ENCODE data around the gene PLBD2. TPM values are rescaled to one million over a fixed set of nuclear protein-coding genes. Genes with fewer than 3 reads are reported as not detected.
A peak's percentile ranks its signal among the peaks of the same experiment; 100 is the strongest.
"Not testable (repeated sequence)": the region's sequence is repeated elsewhere in the genome, so short reads cannot be mapped to it uniquely, and the experiment has no call there.

Gene PLBD2
- total RNA-seq, 1 donor from 2014 or later = 62.9 TPM

DNA sequence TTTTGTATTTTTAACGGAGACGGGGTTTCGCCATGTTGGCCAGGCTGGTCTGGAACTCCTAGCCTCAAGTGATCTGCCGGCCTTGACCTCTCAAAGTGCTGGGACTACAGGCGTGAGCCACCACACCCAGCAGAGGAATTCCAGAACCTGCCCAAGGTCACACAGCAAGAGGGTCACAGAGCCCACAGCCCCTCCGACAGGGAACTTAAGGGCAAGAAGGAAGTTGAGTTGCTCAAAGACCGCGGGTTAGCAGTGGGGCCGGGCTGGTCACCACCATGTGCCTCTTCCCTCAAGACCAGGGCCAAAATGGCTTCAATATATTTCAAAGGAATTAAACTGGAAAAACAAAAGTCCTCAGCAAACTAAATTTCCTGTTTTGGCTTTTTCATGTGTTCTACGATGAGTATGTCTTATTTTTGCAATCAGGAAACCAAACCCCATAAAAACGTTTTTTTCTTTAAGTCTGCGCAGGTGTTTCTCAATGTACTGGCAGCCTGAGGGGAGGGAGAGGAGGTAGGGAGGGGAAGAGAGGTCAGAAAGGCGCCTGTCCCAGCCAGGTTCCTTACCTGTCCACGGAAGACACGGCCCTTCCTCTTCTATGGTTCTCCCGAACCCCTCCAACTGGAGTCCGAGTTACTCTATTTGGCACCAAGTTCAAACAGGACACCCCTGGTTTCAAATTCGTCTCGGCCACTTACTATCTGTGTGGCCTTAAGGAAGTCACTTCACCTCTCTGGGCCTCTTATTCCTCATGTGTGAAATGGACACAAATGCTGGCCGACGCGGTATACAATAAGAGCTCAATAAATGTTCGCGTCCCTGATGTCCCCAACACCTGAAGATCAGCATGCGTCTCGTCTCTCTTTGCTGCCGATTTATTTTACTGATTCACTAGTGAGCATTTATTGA, 24.3 kb upstream of the PLBD2 start:
- DNase-seq (ENCODE audit: low spot score) = no peak

DNA sequence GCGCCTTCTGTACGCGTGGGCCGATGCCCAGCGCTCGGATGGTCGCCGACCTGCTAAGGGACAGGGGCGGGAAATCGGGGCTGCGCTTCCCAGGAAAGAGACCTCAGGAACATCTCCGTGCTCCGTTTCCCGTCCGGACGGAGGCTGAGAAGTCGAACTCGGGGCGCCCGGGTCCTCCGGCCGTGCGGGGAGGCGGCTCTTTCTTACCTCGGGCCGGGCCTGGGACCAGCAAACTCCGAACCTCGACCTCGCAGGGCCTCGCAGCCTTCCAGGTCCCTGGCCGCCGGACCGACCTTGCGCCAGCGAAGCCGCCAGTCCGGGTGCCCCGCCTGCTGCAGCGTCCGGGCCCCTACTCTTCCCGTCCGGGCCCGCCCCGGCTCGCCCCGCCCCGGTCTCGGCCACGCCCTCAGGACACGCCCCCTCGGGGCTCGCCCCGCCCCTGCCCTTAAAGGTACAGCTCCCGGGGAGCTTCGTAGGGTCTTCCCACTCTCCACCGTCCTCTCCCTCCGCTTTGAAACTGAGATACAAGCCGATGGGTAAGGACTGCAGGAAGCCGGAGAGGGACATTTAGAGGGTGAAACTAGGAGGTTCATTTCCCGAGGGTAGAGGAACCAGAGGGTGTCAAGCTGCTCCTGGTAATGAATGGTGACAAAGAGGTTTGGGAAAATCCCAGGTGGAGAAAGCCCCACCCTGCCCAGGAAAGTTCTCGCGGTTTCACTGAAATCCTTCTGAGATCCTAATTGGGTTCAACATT, 23.4 kb upstream of the PLBD2 start, which contains the start of gene SLC8B1:
Gene SLC8B1 (minus strand): TSS at position 324 of the 754 bp plus-strand sequence. CDS start 2,231 bp downstream, outside the sequence.
- peak; percentile 97 for DNase-seq (ENCODE audit: low spot score)

DNA sequence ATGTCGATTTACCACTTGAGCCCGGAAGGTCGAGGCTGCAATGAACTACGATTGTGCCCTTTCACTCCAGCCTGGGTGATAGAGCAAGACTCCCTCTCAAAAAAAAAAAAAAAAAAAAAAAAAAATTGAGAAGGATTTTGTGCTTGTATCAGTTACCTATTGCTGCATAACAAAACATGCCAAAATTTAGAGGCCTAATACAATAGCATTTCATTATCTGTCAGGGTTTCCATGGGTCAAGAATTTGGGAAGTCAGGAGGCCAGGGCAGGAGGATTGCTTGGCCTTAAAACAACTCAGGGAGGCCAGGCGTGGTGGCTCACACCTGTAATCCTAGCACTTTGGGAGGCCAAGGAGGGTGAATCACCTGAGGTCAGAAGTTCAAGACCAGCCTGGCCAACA, 18.8 kb upstream of the PLBD2 start:
- no peak for DNase-seq (ENCODE audit: low spot score)

DNA sequence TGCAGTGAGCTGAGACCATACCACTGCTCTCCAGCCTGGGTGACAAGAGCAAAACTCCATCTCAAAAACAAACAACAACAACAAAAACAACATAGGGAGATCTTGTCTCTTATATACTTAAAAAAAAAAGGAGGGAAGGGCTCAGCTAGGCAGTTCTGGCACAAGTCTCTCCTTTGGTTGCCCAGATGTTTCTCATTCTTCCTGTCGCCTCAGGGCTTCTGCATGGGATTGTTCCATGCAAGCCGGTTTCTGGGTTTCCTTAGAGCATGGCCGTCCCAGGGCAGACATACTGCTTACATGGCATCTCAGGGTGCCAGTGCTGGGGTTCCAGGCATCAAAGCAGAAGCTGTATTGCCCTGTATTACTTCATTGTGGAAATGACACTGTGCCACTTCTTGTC, 18.3 kb upstream of the PLBD2 start:
- DNase-seq (ENCODE audit: low spot score) = no peak

DNA sequence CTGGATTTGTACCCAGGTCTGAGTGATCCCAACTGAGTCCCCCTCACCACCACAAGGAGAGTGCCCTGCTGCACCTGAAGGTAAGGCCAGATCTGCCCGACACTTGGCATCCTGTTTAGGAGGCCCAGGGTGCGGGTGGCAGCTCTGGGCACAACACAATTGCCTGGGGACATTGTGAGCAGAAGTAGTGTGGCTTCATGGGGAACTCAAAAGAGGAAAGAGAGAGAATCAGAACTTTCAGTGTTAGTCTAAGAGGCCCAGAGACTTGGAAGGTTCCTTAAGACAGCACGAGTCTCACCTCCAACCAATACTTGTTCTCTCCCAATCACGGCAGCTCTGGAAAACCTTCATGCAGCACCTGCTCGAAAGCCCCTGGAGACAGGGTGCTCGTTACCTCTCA, 16.9 kb upstream of the PLBD2 start:
- DNase-seq (ENCODE audit: low spot score) = no peak

DNA sequence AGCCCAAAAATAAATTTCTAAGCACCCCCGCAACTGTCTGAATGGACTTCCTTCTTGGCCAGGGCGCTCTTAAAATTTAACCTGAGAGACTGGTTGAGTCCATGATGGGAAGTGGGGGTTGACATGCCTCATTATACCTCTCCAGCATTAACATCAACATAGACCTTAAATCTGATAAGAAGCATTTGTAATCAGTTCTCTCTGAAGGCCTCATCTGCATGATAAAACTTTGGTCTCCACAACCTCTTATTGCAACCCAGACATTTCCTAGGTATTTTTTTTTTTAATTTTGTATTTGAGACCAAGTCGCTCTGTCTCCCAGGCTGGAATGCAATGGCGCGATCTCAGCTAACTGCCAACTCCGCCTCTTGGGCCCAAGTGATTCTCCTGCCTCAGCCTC, 13.1 kb upstream of the PLBD2 start:
- DNase-seq (ENCODE audit: low spot score) = no peak

DNA sequence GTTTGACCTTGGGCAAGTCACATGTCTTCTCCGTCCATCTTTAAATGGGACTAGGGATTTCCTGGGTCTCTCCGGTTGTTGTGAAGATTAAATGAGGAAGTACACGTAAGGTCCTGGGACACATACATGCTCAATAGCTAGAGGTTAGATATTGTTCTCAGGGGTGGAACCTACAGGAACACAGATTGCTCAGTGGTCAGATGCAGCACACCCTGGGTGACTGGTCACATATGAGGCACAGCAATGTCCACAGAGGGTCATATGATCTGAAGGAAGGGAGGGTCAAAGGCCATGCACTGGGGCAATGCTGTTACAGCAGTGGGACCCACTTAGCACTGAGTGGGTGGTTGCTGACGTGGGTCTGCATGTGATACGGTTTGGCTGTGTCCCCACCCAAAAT, 12.0 kb upstream of the PLBD2 start:
- DNase-seq (ENCODE audit: low spot score) = no peak

DNA sequence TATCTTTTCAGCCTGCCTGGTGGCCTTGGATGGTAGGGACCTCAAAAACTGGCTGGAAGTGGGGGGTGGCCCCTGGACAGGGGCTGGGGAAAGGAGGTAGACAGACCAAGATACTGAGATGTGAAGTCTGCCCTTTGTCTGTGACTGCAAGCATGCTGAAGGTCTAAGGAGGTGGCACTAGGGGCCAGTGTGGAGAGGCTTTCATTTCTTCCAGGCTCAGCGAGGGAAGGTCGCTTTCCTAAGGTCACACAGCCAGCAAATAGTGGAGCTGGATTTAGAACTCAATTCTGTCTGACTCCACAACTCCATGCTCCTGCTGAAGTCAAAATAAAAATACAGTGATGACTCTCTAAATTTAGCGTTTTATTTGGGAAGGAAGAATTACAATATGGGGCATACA, 11.3 kb upstream of the PLBD2 start:
- DNase-seq (ENCODE audit: low spot score) = no peak

DNA sequence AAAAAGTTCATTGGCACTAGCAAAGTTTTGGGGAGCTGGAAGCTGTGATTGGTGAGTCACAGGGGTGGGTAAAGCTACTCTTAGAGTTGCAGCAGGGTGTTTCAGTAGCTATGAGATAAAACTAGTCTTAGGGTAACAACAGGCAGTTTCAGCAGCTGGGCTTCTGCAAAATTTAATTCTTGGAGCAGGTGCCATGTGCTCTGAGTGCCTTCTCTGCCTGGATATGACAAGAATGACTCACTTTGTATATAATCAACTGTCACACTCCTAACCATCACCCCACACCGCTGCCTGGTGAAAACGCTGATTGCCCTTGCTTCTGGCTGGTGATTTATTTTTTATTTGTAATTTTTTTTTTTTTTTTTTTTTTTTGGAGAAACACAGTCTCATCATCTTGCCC, 10.5 kb upstream of the PLBD2 start:
- DNase-seq (ENCODE audit: low spot score) = no peak

DNA sequence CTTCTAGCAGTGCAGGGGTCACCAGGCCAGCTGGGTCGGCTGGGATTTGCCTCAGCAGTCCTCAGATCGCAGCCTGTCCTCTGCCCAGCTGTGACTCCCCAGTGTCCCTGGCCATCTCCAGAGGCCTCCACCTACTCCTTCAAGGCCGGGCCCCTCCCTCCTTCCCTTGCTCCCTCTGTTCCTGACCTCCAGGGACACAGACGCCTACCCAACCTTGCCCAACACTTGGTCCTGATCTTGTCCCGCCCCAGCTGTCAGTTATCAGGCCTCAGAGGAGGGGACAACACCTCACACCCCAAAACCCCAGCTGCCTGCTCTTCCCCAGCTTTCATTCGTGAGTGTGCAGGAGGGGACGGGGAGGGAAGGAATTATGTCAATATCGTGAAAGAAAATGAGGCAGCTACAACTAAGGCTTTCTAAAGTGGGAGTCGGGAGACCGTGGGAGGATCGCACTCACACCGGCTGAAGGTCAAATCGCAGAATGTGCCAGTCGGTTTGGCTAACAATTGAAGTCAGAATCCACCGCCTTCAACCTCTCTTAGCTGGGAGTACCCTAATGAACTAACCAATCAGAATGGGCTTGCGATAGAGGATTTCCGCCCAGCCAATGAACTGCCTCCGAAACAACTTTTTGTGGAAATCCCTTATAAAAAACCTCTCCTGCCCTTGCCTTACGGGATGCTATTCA, 9.4 kb upstream of the PLBD2 start:
- DNase-seq (ENCODE audit: low spot score) = no peak

DNA sequence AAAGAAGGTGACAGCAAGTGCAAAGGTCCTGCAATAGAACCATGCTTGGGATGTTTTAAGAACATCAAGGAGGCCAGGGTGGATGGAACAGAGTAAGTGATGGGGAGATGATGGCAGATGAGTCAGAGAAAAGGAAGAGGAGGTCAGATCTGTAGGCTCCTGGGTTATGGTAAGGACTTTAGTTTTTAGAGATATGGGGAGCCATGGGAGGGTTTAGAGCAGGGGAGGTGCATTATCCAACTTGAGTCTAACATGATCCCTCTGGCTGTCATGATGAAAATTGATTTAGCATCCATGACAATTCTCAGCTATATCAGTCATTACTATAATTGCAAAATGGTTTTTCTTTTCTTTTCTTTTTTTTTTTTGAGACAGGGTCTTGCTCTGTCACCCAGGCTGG, 7.3 kb upstream of the PLBD2 start:
- DNase-seq (ENCODE audit: low spot score) = no peak

DNA sequence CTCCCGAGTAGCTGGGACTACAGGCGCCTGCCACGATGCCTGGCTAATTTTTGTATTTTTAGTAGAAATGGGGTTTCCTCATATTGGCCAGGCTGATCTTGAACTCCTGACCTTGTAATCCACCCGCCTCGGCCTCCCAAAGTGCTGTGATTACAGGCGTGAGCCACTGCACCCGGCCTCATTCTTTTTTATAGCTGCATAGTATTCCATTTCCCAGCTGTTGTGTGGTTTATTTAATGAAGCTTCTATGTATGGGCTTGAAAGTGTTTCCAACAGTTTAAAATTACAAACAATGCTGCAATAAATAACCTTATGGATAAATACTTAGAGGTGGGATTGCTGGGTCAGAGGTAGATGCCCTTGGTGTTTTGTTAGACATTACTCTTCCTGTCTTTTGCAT, 4.2 kb upstream of the PLBD2 start:
- not testable (repeated sequence) for DNase-seq (ENCODE audit: low spot score)

DNA sequence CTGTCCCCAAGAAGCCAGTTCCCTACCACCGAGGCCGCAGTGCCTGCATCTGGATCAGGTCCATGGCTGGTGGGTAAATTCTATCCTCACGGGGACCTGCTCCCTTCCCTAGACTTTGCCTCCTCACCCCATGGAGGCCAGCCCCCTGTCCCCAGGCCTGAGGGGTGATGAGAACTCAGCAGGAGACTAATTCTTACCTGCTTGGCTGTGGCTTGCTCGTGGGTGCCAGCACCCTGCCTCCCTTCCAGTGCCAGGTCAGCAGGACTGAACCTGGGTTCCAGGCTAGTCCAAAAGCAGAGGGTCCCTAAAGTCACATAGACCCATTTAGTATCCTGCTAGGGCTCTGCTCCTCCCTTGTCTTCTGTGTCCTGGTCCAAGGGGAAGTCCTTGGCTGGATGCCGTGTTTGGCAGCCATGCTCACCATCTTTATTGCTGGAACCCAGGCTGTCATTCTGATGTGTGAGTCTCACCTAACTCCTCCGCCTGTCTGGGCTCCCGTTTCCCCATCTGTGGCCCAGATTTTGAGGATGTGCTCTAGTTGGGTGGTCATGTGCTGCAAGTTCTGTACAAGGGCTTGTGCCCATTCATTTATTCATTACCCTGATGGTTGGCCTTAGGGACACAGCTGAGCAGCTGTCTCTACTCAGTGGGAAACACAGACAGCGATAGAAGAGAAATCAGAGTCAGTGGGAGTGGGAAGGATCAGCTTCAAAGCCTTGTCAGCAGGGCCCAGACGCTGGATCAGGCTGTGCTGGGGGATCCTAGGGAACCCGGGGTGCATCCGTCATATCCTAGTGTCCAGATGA, 949 bp downstream of the PLBD2 start:
- no peak for DNase-seq (ENCODE audit: low spot score)

DNA sequence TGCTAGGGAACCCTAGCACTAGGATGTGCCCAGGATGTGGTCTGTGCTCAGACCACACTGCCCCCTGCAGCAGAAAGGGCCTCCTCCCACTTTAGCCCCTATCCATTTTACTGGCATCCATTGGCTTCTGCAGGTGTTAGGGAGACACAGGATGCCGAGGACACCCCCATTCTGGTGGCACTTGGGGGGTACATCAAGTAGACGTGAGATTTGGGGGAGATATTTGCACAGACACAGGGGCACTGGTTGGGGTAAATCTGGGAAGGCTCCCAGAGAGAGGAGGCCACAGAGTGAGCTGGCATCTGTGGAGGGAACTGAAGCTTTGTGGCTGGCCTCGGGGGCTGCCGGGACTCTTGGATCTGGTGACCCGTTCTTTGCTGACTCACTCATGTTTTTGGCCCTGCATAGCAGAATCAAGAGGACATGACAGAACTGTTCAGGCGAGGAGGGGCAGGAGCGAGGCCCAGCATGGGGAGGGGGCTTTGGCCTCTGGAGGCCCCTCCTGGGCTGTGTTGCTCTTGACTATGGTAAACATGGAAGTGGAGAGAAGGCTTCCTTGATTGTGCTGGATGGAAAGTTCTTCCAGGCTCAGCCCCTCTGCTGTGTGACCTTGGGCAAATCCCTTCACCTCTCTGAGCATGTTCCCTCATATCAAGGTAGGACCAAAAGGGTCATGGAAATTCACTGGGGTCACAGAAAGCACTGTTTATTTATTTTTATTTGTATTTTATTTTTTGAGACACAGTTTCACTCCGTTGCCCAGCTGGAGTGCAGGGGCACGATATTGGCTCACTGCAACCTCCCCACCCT, 1.8 kb downstream of the PLBD2 start:
- no peak for DNase-seq (ENCODE audit: low spot score)

DNA sequence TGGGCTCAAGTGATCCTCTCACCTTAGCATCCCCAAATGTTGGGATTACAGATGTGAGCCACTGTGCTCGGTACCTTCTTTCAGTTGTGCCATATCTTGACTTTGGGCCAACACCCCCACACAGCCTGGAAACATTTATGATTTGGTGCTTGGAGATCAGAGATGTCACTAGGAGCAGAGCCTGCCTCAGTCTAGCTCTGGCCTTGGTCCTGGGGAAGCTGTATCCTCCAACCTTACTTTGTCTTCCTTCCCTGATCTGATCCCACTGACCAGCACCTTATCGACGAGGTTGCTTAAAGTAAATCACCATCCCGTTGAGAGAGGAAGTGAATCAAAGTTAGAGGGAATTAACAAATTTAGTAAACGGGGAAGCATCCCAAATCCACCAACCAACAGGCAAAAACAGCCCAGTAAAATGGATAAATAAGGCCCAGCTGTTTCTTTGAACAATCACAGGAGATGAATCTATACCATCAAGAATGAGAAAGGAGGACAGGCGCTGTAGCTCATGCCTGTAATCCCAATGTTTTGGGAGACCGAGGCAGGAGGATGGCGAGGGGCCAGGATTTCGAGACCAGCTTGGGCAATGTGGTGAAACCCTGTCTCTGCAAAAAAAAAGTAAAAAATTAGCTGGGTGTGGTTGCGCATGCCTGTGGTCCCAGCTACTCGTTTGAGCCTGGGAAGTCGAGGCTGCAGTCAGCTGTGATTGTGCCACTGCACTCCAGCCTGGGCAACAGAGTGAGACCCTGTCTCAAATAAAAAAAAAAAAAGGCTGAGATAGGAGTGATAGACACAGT, 3.4 kb downstream of the PLBD2 start:
- no peak for DNase-seq (ENCODE audit: low spot score)

DNA sequence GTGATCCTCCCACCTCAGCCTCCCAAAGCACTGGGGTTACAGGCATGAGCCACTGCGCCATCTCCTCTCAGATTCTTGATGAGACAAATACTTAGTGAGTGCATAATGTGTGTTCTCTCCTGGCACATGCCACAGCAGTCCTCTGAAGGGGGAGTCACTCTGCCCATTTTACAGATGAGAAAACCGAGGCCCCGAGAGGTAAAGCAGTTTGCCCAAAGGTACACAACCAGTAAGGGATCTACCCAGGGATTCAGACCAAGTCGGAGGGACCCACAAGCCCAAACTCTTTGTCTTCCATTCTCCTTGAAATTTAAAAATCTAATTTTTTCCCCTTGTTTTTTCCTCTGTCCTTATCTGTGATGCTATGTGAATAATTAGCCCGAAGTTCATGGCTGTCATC, 6.3 kb downstream of the PLBD2 start:
- DNase-seq (ENCODE audit: low spot score) = no peak

DNA sequence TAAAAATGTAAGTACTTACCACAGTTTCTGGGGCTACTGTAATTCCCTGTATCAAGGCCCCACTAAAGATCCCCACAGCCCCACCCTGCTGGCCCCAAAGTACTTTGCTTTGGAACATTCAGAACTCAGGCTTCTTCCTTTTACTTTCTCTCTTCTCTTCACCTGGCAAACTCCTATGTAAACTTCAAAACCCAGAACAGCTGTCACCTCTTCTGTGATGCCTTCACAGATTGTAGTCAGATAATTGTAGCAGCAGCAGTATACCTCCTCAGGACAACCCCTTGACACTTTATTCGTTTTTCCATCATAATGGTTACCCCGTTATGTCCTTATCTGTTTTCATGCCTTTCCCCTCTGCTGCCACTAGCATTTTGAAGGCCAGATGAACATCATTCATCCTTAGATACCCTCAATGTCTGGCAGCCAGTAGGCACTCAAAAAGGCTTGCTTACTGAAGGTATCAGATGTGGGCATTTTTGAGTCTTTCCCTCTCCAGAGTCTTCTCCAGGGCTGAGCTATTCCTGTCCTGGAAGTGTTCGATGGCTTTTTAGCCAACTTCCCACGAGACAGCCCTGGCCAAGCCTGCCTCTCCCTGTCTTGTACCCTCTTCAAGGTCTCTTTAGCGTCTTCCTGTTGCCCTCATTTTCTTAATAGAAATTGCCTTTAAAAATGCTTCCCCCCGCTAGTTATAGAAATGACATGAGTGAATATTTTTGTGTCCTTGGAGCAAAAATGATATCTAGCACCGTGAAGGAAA, 7.4 kb downstream of the PLBD2 start:
- DNase-seq (ENCODE audit: low spot score) = no peak

DNA sequence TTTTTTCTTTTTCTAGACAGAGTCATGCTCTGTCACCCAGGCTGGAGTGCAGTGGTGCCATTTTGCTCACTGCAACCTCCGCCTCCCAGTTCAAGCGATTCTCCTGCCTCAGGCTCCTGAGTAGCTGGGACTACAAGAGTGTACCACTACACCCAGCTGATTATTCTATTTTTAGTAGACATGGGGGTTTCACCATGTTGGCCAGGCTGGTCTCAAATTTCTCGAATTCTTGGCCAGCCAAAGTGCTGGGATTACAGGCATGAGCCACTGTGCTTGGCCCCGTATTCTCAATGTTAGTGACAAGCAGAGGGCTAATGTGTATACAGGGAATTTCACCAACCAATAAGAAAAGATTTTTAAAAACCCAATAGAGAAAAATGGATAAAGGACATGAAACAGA, 8.4 kb downstream of the PLBD2 start:
- DNase-seq (ENCODE audit: low spot score) = no peak

DNA sequence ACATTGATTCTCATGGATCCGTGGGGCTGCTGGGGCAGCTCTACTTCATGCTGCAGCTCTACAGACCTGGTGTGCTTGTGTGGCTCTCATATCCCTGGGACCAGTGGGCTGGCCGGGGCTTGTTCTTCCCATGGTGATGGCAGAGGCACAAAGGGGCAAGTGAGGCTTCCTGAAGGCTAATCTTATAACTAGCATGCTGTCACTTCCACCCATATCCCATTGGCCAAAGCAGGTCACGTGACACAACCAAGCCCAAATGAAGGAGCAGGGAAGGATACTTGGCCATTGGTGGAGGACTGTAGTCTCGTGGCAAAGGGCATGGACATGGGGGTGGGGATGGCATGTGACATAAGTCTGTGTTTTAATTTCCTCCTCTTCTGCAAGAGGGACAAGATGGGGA, 9.9 kb downstream of the PLBD2 start:
- DNase-seq (ENCODE audit: low spot score) = no peak
